ENCODE results near the gene DNAJA2. TPM values are rescaled to one million over a fixed set of nuclear protein-coding genes. Genes with fewer than 3 reads are reported as not detected.
"Not testable (repeated sequence)": the region's sequence is repeated elsewhere in the genome, so short reads cannot be mapped to it uniquely, and the experiment has no call there.

The DNAJA2 gene
- total RNA-seq, 1 donor from 2014 or later: 92.1 TPM

DNA sequence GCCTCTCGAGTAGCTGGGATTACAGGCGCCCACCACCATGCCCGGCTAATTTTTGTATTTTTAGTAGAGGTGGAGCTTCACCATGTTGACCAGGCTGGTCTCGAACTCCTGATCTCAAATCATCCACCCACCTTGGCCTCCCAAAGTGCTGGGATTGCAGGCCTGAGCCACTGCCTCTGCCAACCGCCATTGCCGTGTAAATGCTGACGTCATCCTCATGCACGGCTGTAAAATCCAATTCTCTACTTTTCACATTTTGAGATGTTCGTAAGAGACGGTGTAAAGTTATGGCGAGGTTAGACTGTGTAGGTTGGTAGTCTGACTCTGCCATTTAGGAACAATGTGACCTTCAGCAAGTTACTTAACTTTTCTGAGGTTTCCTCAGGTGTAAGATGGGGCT, 1.7 kb upstream of the DNAJA2 start:
- no peak for DNase-seq

GRCh38 chr16:46974352-46974751, 878 bp upstream of the DNAJA2 start:
- peak; percentile 32 for DNase-seq

- no peak for DNase-seq
Observed at GRCh38 chr16:46973996-46974324, 486 bp upstream of the DNAJA2 start.

GRCh38 chr16:46972429-46973206, 856 bp downstream of the DNAJA2 start:
- DNase-seq: peak; percentile 19

DNA sequence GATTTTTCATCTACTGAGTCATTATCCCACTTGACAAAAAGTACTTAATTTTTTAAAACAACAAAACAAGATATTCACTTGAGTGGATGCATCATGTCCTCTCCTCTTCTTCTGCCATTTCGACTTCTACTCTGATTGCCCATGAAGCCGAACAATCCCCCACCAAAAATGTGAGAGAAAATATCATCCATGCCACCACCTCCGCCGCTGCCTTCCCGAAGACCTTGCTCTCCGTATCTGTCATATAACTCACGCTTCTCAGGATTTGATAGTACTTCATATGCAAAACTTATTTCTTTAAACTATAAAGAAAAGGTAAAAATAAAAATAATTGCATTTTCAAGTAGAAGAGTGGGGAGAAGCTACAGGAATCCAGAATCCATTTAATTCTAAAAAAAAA, 2.2 kb downstream of the DNAJA2 start:
- no peak for DNase-seq

GRCh38 chr16:46970089-46970488, 3.4 kb downstream of the DNAJA2 start:
- DNase-seq: no peak

- DNase-seq: no peak
Observed at GRCh38 chr16:46968063-46968435, 5.4 kb downstream of the DNAJA2 start.

DNA sequence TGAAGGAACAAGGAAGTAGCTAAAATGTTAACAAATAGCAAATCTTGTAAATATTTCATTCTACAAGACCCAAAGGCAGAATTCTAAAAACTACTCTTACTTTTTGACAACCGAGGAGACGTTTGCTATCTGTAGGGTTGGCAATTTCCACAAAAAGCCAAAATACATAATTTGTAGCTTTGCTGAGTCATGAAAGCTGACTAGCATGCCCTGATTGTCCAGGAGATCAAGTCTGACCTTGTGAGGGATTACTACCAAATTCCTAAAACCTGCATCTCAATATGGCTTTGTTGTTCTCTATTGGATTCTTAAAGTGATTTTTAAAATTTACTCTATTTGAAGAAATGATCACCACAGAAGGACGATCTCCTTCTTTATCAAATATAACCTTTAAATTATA, 10.8 kb downstream of the DNAJA2 start:
- DNase-seq: no peak

DNA sequence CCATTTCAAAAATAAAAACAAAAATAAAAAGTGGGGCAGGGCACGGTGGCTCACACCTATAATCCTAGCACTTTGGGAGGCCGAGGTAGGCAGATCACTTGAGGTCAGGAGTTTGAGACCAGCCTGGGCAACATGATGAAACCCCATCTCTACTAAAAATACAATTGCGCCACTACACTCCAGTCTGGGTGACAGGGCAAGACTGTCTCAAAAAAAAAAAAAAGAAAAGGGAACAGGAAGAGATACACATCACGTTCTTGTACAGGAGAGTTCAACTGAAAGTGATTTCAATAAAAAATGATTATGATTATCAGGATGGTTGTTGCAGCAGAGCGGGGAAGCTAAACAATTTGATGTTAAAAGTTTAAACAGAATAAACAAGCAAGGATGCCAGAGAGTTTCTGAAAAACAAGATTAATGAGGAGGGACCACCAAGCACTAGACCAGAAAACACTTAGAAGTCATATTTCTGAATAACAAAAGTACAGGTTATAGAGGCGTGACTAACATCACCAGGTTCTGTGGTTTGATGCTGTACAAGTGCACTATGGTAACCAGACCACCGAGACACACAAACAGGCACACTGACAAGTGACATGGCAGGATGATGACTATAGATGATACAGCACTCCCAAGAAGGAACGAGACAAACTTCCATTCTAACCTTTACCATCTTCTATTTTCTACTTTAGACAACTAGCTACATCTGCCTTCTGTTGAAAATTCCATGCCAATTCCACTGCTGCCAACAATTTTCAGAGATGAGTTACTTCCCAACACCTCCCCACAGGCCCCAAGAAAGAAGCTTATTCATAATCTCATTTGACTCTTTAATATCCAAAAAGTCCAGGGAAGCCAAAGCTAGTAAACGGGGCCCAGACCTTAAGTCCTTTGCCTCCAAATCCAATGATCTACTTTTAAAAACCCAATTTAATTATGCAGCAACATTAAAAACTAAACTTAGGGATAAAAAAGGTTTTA, 11.8 kb downstream of the DNAJA2 start:
- no peak for DNase-seq

GRCh38 chr16:46954562-46954961, 18.9 kb downstream of the DNAJA2 start:
- DNase-seq: no peak

- DNase-seq: no peak
Observed at GRCh38 chr16:46950009-46950408, 23.5 kb downstream of the DNAJA2 start.

GRCh38 chr16:46949241-46949892, 24.1 kb downstream of the DNAJA2 start:
- peak; percentile 11 for DNase-seq

DNA sequence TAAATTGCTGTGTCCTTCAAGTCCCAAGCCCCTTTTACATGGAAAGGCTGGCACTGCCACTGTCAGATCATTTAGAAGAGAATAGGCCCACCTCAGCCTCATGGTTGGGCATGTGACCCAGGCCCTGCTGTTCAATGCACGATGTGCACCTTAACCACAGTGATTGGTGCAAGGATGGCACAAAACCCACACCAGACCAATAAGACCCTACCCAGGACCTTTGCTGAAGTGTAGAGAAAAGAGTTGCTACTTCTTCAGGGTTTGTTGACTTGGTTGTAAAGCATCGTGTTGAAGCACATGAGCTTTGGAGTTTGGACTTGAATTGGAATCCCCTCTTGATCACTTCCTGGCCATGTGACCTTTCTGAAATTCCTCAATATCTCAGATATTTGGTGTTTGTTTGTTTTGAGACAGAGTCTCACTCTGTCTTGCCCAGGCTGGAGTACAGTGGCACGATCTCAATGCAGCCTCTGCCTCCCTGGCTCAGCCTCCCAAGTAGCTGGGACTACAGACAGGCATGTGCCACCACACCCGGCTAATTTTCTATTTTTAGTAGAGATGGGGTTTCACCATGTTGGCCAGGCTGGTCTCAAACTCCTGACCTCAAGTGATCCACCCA, 24.8 kb downstream of the DNAJA2 start:
- DNase-seq: no peak

DNA sequence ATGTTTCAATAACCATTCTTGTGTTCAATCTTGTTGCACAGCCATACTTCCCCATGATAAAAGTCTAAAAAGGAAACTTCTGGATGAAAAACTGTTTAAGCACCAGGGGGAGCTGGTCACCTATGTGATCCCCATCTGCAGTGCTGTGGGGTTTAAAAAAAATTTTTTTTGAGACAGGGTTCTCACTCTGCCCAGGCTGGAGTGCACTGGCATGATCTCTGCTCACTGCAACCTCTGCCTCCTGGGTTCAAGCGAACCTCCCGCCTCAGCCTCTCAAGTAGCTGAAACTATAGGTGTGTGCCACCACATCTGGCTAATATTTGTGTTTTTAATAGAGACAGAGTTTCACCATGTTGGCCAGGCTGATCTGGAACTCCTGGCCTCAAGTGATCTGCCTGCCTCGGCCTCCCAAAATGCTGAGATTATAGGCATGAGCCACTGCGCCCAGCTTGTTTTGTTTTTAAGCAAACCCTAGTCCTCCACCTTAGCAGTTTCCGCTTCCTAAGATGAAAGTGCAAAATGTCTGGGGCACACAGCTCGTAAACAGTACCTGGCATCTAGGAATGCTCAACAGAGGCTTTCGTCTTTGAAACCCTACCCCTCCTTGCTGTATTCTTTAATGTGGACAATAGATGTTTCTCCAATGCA, 25.4 kb downstream of the DNAJA2 start:
- peak; percentile 65 for DNase-seq

DNA sequence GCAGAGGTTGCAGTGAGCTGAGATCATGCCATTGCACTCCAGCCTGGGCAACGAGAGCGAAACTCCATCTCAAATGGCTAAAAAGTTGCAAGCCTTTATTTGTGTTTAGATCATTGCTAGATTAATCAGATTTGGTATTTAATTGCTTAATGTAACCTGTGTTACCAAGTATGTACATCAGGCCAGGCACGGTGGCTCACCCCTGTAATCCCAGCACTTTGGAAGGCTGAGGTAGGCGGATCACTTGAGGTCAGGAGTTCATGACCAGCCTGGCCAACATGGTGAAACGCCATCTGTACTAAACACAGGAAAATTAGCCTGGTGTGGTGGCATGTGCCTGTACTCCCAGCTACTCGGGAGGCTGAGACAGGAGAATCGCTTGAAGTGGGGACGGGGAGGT, 28.8 kb downstream of the DNAJA2 start:
- DNase-seq: not testable (repeated sequence)

GRCh38 chr16:46937536-46937935, 35.9 kb downstream of the DNAJA2 start:
- no peak for DNase-seq

- DNase-seq: no peak
Observed at GRCh38 chr16:46932802-46933201, 40.7 kb downstream of the DNAJA2 start.

DNA sequence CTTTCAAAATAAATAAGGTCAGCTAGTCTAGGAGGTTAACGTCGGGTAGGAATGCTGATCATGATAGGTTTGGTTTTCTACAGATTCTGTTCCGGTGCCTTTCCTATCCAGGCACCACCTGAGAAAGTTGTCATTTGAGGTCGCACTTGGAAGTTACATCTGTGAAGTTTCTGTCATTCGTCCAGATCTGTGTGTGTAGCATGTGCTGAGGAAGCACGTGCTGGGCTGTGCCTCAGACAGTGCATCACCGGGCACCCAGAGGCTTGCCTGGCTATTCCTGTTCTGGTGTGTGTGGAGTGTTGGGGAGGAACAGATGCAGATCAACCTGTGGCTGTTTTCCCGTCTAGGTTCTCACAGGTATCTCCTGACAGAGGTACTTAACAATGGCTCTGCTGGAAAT, 42.6 kb downstream of the DNAJA2 start:
- DNase-seq: no peak

GRCh38 chr16:46929378-46930332, 43.8 kb downstream of the DNAJA2 start:
- DNase-seq: peak; percentile 80

DNA sequence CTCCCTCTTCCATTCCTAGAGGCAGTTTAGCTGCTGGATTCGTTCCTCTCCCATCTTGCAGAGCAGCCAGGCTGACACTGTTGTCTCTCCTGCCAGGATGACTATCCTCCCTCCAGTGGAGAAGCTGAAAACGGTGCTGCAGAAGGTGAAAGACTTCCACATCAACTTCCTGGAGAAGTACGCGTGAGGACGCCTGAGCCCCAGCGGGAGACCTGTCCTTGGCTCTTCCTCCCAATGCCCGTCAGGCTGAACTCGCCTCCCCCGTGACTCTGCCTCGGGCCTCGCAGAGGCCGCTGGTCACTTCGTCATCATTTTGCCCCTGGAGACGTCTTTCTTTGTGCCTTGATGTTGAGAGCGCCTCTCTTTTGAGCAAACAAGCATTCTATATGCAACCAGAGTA, 44.7 kb downstream of the DNAJA2 start:
- DNase-seq: no peak

DNA sequence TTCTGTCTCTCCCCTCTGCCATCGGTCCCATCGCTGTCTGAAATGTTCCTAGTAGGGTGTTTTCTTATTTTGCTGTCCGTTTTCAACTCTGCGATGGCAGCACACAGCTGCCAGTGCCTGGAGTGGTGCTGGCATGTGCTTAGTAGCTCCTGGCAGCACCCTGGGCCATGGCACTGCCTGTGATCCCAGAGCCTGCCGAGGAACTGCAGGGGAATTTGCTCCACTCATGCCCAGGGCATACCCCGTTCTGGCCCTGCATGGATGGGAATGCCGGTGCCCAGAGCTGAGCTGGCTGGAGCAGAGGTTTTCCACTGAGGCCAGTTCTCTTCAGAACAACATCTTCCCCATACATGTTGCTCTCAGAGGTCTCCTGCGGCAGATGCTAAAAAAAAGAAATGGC, 46.2 kb downstream of the DNAJA2 start:
- no peak for DNase-seq
